Fibroblast of peridontal ligament (primary cell): ENCODE data around the gene KRTAP4-12.
"Not testable (repeated sequence)": the region's sequence is repeated elsewhere in the genome, so short reads cannot be mapped to it uniquely, and the experiment has no call there.

Source experiments
- DNase-seq: peaks from one replicate; pipeline ENCODE4 v3.0.0-alpha.2; 2010; ENCODE audit errors: extremely low read depth

KRTAP4-12 gene

DNA sequence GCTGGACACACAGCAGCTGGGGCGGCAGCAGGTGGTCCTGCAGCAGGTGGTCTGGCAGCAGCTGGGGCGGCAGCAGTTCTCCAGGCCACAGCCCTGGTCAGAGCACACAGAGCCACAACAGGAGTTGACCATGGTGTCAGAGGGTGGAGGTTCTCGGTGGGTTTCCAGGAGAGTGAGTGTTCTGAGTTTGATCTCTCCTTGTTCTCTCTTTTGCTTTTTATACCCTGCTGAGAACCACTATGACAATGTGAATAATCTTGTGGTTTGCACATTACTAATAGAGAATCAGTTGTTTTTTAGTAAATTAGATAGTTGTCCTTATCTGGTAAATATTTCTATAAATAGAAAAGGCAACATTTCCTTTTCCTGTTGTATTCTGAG, at the start of gene KRTAP4-12:
Gene KRTAP4-12 (minus strand): TSS at position 192 of the 381 bp plus-strand sequence. CDS start 60 bp downstream, at position 132.
- not testable (repeated sequence) for DNase-seq

DNA sequence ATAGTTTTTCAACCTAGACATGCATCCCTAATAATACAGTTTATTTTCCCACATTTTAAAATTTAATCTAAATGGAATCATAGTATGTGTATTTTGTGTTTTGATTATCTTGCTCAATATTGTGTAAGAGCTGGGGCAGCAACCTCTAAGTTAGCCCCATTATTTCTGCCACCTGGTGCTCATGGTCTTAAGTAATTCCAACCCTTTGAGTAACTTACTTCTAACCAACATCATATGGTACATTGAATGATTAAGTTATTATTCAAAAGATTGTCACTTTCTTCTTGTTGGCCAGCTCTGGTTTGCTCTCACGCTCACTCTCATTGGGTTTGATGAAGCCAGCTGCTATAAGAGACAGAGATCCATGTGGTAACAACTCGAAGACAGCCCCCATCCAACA, 47.9 kb upstream of the KRTAP4-12 start:
- peak; percentile 39 for DNase-seq

DNA sequence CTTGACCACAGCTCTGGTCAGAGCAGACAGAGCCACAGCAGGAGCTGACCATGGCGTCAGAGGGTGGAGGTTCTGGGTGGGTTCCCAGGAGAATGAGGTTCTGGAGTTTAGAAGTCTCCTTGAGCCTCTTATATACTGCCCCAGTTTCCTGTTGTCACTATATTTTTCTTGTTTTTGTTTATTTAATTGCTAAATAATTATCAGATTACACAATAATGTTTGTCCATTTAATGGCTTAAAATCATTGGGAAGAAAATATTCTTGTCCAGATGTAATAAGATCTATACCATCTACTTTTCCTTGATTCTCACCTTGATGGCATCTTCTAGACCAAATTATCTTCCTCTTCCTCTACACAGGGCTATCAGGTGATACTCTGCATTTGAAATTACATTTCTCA, 44.1 kb upstream of the KRTAP4-12 start, which contains the start of gene KRTAP4-3:
Gene KRTAP4-3 (minus strand): TSS at position 101 of the 400 bp plus-strand sequence. CDS start 49 bp downstream, at position 52.
- no peak for DNase-seq

DNA sequence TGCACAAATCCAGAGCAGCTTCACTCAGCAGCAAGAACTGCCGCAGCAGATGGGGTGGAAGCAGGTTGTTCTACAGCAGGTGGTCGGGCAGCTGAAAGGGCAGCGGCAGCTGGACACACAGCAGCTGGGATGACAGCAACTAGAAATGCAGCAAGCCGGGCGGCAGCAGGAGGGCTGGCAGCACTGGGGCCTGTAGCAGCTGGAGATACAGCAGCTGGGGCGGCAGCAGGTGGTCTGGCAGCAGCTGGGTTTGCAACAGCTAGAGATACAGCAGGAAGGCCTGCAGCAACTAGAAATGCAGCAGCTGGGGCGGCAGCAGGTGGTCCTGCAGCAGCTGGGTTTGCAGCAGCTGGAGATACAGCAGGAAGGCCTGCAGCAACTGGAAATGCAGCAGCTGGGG, 43.6 kb upstream of the KRTAP4-12 start:
- no peak for DNase-seq

DNA sequence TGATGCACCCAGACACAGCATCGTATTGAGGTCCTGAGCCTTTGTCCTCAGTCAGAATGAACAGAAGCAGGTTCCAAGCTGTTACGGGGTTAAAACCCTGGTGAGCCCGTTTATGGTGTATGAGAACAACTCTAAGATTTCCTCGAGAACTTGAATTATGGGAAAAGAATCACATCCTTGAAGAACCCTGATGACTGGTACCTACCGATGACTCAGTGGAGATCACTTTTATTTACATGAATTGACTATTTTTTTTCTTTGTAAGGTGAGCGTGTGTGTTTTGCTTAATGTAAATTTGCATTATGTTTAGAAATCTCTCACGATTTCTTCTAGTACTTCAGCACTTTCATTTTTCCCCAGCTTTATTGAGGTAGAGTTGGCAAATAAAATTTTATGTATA, 39.8 kb upstream of the KRTAP4-12 start:
- no peak for DNase-seq

DNA sequence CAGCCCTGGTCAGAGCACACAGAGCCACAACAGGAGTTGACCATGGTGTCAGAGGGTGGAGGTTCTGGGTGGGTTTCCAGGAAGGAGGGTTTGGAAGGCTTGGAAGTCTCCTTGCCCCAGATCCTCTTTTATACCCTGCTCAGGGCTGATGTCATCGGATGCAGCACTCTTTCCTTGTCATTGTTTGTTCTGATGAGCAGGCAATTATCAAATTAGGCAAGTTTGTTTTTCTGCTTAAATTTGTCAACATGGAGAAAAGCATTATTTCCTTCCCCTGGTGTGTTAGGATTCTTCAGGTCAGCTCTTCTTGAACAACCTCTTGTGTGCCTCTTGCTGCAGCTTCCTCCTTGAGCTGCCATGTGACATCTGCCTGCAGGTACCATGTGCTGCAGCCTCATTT, 36.7 kb upstream of the KRTAP4-12 start, which contains the start of gene KRTAP4-4:
Gene KRTAP4-4 (minus strand): TSS at position 101 of the 400 bp plus-strand sequence. CDS start 57 bp downstream, at position 44.
- DNase-seq: no peak

DNA sequence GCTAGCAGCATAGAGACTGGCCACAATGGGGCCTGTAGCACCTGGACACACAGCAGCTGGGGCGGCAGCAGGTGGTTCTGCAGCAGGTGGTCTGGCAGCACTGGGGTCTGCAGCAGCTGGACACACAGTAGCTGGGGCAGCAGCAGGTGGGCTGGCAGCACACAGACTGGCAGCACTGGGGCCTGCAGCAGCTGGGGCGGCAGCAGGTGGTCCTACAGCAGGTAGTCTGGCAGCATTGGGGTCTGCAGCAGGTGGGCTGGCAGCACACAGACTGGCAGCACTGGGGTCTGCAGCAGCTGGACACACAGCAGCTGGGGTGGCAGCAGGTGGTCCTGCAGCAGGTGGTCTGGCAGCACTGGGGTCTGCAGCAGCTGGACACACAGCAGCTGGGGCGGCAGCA, 36.2 kb upstream of the KRTAP4-12 start:
- not testable (repeated sequence) for DNase-seq

DNA sequence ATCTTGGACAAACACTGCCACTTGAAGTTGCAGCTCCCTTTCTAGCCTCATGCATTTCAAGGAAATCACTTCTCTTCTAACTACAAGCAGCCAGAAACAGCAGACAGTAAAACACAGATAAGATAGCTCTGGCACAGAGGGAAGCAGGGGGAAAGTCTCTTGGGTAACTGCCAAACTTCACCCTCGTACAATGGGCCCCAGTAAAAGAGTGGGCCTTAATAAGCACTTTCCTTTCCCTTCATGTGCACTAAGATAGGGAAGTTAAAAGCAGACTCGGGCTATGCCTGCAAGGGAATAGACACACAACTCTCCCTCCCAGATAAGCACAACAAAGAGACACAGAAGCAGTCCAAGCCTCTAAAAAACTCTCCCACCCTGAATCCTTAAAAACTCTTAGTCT, 29.9 kb upstream of the KRTAP4-12 start:
- no peak for DNase-seq

DNA sequence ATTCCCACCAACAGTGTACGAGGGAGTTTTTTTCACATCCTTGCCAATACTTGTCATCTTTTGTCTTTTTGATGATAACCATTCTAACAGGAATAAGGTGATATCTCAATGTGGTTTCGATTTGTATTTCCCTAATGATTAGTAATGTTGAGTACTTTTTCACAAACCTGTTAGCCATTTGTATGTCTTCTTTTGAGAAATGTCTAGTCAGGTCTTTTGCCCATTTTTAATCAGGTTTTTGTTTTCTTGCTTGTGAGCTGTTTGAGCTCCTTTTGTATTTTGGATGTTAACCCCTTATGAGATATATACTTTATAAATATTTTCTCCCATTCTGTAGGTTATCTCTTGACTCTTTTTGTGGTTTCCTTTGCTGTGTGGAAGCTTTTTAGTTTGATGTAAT, 27.5 kb upstream of the KRTAP4-12 start:
- no peak for DNase-seq

DNA sequence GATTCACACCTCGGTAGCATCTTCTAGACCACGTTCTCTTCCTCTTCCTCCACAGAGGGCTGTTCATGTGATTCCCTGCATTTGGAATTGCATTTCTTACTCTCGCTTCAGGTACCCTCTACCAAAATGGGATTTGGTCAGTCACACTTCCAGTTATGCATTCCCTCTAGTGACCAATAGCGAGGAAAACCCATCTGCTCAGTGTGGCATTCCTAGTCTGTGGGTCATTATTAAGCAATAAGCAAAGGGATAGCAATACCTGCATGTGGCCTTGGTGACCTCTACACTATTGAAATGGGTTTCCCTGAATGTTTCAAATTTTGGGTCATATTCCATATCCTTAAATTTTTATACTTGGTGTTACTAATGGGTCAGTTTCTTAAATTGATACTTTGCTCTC, 26.0 kb upstream of the KRTAP4-12 start:
- no peak for DNase-seq

DNA sequence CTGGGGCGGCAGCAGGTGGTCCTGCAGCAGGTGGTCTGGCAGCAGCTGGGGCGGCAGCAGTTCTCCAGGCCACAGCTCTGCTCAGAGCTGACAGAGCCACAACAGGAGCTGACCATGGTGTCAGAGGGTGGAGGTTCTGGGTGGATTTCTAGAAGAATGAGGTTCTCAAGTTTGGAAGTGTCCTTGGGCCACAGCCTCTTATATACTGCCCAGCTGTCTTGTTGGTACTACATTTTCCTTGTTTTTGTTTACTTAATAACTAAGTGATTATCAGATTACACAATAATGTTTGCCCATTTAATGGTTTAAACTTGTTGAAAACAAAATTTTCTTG, 25.6 kb upstream of the KRTAP4-12 start, which contains the start of gene KRTAP4-5:
Gene KRTAP4-5 (minus strand): TSS at position 174 of the 334 bp plus-strand sequence. CDS start 58 bp downstream, at position 116.
- no peak for DNase-seq

DNA sequence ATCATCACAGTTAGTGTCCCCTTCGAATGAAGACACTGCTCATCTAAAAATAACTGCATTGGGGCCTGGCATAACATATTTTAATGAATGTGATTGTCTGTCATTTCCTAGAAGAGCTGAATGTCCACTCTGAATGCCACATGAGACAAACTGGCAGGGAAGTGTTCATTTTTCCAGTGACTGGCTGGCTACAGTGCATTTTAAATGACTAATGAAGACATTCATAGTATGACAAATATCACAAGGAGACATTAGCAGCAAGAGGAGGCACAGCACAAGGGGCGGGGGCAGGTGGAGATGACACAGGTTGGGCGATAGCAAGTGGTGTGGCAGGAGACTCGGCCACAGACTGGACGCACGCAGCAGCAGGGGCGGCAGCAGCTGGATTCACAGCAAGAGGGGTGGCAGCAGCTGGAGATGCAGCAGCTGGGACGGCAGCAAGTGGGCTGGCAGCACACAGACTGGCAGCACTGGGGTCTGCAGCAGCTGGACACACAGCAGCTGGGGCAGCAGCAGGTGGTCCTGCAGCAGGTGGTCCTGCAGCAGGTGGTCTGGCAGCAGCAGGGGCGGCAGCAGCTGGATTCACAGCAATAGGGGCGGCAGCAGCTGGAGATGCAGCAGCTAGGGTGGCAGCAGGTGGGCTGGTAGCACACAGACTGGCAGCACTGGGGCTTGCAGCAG, 25.1 kb upstream of the KRTAP4-12 start:
- DNase-seq: not testable (repeated sequence)

DNA sequence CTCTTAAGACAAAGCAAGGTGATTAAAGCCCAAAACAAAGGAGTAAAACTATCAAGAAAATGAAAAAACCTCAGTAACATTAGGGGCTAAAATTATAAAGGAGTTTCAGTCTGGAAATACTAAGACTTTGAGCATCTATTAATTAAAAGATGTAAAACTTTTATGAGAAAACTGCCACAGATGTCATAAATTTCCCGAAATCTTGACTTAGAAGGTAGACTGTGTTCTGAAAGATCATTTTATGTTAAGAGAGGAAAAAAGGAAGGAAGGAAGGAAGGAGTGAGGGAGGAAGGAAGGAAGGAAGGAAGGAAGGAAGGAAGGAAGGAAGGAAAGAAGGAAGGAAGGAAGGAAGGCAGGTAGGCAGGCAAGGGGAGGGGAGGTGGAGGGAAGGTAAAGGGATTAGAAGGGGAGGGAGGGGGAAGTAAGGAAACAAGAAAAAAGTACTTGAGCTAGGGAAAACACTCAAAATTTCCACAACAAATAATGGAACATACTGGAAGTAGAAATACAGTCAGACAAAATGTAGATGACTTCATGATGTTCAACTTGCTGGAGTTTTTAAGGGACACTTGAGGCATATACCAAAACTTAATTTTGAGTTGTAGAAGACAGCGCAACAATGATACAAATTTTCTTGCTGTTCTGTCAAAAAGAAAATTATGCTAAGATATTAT, 23.7 kb upstream of the KRTAP4-12 start:
- DNase-seq: no peak

DNA sequence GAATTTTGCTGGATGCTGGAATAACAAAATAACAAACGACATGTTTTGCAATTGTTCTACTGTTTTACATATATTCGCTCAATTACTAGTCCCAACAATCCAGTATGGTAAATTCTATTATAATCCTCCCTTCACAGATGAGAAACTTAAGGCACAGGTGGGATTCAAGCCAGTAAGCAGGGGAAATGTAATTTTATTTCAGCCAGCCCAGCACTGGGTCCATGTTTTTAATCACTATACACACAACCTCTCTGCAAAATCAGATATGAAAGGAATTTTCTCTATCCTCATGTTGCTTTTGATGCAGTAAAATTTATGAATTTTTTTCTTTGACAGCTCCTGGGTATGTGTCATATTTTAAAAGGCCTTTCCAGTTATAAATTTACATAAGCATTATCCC, 21.3 kb upstream of the KRTAP4-12 start:
- DNase-seq: no peak

DNA sequence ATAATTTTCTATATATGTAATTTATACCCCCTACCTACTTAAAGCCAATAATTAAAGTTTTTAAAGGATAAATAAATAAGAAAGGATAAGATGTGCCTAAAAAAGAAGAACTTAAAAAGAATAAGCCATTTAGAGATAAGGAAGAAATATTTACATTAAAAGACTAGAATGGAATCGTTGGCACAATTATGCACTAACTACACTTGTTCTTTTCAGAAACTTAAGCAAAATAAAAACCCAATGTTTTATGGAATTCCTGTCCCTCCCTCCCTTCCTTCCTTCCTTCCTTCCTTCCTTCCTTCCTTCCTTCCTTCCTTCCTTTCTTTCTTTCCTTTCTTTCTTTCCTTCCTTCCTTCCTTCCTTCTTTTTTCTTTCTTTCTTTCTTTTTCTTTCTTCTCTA, 20.9 kb upstream of the KRTAP4-12 start:
- no peak for DNase-seq

DNA sequence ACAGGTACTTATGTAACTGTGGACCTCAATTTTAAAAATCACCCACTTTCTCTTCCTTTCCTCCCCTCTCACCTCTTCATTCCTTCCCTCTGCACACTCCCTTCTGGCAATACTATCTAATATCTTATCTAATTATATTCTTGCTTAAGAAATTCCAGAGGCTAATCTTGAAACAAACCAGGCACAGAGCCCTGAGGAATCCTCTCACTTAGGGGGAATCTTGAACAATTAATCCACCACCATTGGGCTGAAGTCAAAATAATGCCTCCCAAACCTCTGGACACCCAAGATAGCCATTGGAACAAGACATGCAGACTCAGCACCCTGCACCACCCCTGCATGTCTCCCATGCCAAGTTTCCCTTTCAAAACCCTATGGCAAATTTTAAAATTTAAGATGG, 17.4 kb upstream of the KRTAP4-12 start:
- DNase-seq: no peak

DNA sequence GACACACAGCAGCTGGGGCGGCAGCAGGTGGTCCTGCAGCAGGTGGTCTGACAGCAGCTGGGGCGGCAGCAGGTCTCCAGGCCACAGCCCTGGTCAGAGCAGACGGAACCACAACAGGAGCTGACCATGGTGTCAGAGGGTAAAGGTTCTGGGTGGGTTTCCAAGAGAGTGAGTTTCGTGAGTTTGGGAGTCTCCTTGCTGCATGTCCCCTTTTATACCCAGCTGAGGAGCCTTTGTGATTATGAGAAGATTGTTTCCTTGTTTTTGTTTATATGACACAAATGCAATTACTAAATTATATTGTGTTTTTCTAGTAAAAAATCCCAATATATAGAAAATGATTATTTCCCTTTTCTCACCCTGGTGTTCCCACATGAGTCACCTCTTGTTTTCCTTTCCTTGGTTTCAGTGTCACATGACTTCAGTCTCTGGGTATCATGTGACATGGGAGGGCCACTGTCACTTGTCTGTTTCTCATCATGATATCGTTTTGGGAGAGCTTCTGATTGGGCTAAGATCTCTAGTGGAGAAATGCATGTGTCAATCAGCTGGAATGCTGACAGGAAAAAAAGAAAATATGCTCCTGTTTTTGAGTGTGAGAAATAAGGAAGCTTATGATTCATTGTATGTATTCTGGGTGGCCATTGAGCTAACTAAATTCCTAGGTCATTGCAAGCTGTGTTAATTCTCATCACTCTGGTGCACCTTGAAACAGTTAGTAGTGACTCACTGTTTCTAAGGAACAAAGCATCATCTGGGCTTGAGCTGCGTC, 16.6 kb upstream of the KRTAP4-12 start, which contains the start of gene KRTAP4-6:
Gene KRTAP4-6 (minus strand): TSS at position 185 of the 772 bp plus-strand sequence. CDS start 57 bp downstream, at position 128.
- DNase-seq: peak; percentile 76

DNA sequence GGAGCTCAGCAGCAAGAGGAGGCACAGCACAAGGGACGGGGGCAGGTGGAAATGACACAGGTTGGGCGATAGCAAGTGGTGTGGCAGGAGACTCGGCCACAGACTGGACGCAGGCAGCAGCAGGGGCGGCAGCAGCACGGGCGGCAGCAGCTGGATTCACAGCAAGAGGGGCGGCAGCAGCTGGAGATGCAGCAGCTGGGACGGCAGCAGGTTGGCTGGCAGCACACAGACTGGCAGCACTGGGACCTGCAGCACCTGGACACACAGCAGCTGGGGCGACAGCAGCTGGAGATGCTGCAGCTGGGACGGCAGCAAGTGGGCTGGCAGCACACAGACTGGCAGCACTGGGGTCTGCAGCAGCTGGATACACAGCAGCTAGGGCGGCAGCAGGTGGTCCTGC, 15.9 kb upstream of the KRTAP4-12 start:
- not testable (repeated sequence) for DNase-seq

DNA sequence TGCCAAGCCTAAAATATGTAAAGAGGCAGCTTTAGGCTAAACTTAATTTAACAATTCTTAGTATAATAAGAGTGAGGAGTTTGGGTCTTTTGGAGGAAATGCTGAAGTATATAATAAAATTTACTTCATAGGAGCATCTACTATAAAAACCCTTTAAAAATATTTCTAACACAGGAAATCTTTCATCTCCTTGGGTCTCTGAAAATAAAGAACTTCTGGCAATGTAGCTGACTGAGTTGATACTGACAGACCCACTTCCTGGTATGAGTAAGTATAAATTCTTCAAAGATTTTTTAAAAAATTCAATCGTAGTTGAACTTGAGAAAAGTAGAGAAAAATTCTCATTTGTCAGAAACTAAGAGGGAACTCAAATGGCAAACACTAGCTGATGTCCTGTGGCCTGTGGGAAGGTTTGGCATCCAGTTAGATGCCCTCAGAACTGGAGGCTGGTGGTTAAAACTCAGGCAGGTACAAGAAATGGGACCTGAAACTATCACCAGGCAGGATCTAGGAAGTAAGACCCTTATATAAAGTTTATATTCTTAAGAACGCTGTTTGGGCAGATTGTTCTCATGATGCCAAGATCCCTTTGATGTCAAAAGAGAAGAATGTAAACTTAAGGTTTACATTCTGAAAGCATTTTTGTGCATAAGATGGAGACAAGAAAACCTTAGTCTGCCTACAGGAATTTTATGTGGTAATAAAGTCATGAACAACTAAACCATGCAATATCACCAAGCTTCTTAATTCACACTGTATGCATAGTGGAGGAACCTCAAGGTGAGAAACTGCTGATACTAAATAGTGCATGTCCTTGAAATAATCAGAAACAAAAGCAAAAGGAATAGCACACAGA, 10.1 kb upstream of the KRTAP4-12 start:
- DNase-seq: no peak

DNA sequence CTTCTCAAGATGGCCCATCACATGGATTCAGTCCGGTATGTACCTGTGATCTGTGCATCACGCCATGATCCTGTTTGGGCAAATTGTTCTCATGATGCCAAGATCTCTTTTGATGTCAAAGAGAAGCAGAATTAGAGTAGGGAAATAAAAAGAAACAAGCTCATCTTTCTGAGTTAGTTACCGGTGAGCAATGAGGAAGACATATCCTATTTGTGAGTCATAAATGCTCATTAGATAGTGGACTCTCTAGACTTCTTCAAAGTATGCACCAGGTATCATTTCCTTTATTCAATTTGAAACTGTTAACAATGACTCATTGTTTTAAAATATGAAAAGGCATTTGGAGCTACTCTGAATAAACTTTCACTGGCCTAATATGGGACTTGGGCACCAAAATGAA, 8.0 kb upstream of the KRTAP4-12 start:
- DNase-seq: no peak

DNA sequence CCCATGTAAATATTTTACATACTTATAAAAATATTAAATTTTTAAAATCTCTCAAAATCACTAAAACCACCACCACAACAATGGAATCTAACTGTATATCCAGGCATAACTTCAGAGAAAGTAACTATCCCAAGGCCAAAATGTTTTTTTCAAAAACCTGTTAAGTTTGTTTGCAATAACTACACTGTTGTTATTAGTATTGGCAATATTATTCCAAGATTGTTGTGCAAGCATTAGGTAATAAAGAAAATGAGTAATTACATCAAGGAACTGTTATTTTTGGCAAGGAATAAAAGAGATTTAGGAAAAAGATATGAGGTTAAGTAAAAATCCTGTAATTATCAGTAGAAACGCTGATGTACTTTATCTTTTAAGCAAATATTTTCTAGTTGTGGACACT, 3.4 kb upstream of the KRTAP4-12 start:
- no peak for DNase-seq
